ENCODE results near the gene XRCC6. TPM values are rescaled to one million over a fixed set of nuclear protein-coding genes. Genes with fewer than 3 reads are reported as not detected.
A peak's percentile ranks its signal among the peaks of the same experiment; 100 is the strongest.

XRCC6 gene
- total and polyA plus RNA-seq, 9 of the 15 experiments (the other 6 are each of a cell fraction or from before 2014, with no cell fraction given), result 151 to 440 (median 318) TPM

- TF ChIP-seq HNRNPL (IDR thresholded peaks at IDR 0.05; ENCODE audit: low read depth, low read length), result peak; percentile 78; the same call in 1 of the 2 replicates
- no peak for TF ChIP-seq NONO (IDR thresholded peaks at IDR 0.05; ENCODE audit: low read depth in 2 of 2, low read length in 1 of 2)
- no peak for TF ChIP-seq FOXA1 (IDR thresholded peaks at IDR 0.05; ENCODE audit: borderline replicate concordance)
- TF ChIP-seq CHCHD3 (CRISPR knock-in tag; IDR thresholded peaks at IDR 0.05), result no peak
- TF ChIP-seq SUPT5H (IDR thresholded peaks at IDR 0.05), result no peak
- TF ChIP-seq TAF15 (IDR thresholded peaks at IDR 0.05; ENCODE audit: low read depth, low read length), result no peak
- no peak for TF ChIP-seq ZNF79 (CRISPR knock-in tag; IDR thresholded peaks at IDR 0.05; ENCODE audit: low read depth)
- TF ChIP-seq BCL6 (CRISPR knock-in tag; IDR thresholded peaks at IDR 0.05), result no peak
- TF ChIP-seq HDAC8 (tag; IDR thresholded peaks at IDR 0.05), result no peak
- no peak for TF ChIP-seq ZNF449 (CRISPR knock-in tag; IDR thresholded peaks at IDR 0.05)
- peak; percentile 23; the same call in 1 of the 2 replicates for TF ChIP-seq CREM (IDR thresholded peaks at IDR 0.05; ENCODE audit: low read depth)
- 0 out of 2 replicates have a peak, but pooled peaks have one; percentile 15 for TF ChIP-seq KLF13 (tag; IDR thresholded peaks at IDR 0.05; ENCODE audit: borderline replicate concordance, low read depth)
- TF ChIP-seq NCOR1 (IDR thresholded peaks at IDR 0.05), result no peak
- TF ChIP-seq ZBTB40 (IDR thresholded peaks at IDR 0.05), result no peak
- no peak for TF ChIP-seq ZBTB40 (CRISPR knock-in tag; IDR thresholded peaks at IDR 0.05)
- TF ChIP-seq SRSF1 (IDR thresholded peaks at IDR 0.05; ENCODE audit: low read depth, low read length), result no peak
- TF ChIP-seq POLR2G (IDR thresholded peaks at IDR 0.05; ENCODE audit: low read depth, low read length), result peak; percentile 63; the same call in 1 of the 2 replicates
Observed at GRCh38 chr22:41596776-41597634, 24.1 kb upstream of the XRCC6 start (continued).

Data from K562 (cell line).